DND-41 (cell line): Measurements from ENCODE around the gene TCAP.

Experiments used
- EZH2 ChIP-seq: IDR thresholded peaks from 3 replicates; pipeline ENCODE4 v1.6.1; 2012; ENCODE audit warnings: borderline replicate concordance, low read depth, mild to moderate bottlenecking, moderate library complexity, low read length, inconsistent platforms; ENCODE audit not compliant: severe bottlenecking
- TF ChIP-seq, protein P1 (sequence below): IDR thresholded peaks from 2 replicates; pipeline ENCODE4 v1.5.1; 2012; ENCODE audit warnings: borderline replicate concordance, low read length, moderate library complexity, mild to moderate bottlenecking; ENCODE audit not compliant: poor library complexity, severe bottlenecking; ENCODE audit errors: extremely low read depth

DNA sequence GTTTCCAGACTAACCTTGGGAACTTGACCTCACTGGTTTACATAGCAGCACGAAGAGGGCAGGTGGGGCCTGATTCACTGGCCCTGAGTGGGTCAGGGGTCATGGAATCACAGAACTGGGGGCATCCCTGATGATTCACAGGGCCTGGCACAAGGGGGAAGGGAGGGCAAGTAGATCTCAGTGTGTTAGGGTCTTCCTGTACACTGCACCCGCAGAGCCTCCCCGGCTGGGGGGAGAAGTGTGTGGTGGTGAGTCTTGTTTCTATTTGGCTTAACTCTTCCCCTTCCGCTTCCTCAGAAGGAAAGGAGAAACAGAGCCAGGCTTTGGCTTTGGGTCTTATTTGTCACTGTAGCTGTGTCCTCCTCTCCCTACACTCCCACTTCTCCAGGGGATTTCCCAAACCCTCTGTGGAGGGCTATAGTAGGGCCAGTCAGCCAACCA lies 24.5 kb upstream of the TCAP start:
- TF ChIP-seq, protein P1, sequence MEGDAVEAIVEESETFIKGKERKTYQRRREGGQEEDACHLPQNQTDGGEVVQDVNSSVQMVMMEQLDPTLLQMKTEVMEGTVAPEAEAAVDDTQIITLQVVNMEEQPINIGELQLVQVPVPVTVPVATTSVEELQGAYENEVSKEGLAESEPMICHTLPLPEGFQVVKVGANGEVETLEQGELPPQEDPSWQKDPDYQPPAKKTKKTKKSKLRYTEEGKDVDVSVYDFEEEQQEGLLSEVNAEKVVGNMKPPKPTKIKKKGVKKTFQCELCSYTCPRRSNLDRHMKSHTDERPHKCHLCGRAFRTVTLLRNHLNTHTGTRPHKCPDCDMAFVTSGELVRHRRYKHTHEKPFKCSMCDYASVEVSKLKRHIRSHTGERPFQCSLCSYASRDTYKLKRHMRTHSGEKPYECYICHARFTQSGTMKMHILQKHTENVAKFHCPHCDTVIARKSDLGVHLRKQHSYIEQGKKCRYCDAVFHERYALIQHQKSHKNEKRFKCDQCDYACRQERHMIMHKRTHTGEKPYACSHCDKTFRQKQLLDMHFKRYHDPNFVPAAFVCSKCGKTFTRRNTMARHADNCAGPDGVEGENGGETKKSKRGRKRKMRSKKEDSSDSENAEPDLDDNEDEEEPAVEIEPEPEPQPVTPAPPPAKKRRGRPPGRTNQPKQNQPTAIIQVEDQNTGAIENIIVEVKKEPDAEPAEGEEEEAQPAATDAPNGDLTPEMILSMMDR, result no peak
- TF ChIP-seq EZH2, result no peak
